SKM-1 treated with dmso at 0.1 percent for 144 hours (cell line): ENCODE measurements around the gene ASB9.
"Not testable (repeated sequence)": the region's sequence is repeated elsewhere in the genome, so short reads cannot be mapped to it uniquely, and the experiment has no call there.

Experiments
- DNase-seq: peaks from one replicate; lab custom pipeline; 2025; ENCODE audit not compliant: unreplicated experiment; lab: John Stamatoyannopoulos, UW

Gene ASB9

GRCh38 chrX:15242899-15243555, 26.9 kb downstream of the ASB9 start:
- DNase-seq, result peak; percentile 15

DNA sequence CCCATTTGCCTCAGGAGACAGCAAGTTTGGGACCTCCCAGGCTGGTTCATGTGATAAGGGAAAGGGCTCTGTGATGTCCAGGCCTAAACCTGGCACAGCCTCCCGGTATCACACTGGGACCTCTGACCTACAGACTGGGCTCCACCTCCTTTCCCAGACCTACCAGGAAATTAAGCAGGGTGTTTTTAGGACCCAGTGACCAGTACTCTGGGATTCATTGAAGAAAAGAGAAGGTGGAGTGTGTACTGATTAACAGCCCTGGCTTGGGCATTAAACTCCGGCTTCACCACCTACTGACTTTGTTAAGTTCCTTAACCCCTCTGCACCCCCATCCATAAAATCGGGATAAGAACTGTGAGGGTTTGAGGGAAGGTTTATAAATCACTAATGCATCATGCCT, 28.6 kb downstream of the ASB9 start:
- no peak for DNase-seq

DNA sequence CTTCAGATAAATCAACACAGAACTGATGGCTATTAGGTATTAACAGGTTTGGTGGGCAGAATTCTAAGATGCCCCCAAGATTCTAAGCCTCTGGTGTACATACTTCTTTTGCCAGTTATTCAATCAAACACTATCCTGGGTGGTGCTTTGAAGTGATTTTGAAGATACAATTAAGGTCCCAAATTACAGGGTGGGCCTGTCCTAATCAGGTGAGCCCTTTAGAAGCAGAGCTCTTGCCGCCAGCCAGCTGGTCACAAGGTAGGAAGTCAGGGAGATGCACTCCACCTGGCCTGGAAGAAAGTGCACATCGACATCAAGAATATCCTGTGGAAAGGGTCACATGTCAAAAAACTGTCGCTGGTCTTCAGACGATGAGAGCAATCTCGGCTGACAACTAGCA, 29.5 kb downstream of the ASB9 start:
- no peak for DNase-seq

GRCh38 chrX:15236146-15236545, 33.7 kb downstream of the ASB9 start:
- no peak for DNase-seq

DNA sequence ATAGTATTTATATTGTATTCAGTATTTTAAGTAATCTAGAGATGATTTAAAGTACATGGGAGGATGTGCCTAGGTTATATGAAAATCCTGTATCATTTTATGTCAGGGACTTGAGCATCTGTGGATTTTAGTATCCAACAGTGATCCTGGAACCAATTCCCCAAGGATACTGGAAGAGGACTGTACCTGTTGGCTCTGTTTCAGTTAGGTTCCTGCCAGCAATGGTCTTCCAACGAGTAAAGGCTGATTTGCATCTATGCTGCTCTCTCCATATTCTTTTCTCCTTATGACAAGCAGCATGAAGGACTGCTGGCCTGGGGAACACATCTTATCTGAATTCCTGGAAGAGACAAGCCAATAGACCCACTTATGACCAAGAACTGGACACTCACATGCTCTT, 34.9 kb downstream of the ASB9 start:
- no peak for DNase-seq

DNA sequence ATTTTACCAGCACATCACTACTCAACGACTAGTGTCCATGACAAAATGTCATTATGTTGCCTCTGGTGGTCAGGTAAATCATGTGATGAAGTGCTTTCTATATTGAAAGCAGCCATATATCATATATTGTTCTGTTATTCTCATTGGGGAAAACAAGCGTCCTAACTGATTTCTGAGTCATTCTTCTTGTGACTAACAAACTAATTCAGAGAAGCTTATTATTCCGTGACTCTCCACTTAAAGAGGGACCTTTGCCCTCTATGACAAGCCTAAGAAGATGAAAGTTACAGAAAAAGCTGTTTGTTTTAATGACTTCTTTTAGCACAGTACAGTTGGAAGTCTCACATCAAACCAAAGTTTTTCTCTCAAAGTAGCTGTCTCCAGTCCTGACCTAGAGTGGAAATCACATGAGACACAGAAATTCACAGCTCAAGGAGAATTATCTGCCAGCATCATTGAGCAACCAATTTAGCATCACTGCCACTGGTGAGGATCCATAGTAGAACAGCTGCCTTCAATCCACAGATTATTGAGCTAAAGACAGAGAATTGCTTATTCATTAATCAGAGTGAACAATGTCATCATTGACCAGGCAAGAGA, 36.4 kb downstream of the ASB9 start:
- no peak for DNase-seq

DNA sequence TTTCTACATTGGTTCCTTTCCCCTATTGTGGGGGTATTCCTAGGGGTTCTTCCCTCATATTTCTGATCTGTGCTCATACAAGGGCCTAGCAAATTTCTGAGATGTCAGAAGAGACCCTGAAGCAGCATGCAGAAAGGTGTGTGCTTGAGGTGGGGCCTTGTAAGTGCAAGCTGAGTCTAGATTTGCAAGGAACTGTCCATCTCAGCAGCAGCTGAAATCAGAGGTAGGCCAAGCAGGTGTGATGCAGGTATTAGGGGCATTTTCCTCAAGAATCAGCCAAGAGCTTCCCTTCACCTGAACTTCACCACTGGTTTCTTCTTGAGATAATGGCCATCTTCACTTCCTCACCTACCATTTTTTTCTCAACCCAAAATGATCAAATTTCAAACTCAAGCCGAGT, 45.1 kb downstream of the ASB9 start:
- DNase-seq, result no peak

DNA sequence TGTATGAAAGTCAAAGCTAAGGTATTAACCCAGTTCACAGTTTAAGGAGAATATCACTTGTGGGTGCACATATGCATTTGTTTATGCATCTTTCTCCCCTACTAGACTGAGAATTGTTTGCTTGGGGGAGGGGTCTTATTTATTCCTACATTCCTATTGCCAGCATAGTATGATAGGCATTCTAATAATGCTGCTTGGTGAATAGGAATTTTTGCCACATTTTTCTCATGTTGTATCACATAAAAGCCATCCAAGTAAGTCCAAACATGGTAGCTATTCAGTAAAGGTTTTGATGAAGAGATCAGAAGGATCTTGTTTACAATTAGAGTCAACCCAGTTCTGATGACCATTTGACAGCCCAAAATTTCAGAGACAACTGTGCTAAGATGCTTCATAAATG, 48.6 kb downstream of the ASB9 start:
- DNase-seq, result no peak

DNA sequence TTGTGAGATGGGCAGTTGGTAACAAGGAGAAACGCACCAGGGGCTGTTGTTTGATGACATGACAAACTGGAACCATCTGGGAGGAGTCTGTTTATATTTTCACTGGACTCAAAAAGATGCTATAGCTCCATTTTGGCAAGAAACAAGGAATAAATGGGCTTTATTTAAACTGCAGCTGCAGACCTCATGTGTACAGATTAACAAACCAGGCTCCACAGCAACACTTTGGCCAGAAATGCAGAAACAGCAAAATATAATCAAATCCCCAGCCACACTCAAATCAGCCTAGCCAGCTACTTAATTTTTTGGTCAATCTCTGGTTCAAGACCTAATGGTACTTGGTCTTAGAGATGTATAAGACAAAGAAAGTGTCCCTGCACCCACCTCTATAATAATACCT, 52.7 kb downstream of the ASB9 start:
- no peak for DNase-seq

DNA sequence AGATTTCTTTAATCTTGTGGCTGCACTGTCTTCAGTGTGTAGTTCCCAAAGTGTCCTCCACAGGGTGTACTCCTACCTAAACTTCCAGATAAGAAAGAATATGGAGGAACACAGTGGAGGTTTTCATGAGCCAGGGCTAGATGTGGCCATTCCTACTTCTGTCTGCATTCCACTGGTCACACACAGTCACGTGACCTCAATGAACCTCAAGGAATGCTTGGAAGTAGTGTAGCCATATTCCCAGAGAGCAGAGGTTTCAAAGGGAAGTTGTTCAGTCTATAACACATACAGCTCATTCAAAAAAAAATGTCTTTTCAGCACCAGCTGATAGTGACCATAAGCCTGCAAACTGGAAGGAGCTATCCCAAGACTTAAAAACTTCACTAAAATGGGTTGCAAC, 53.6 kb downstream of the ASB9 start:
- DNase-seq, result no peak

DNA sequence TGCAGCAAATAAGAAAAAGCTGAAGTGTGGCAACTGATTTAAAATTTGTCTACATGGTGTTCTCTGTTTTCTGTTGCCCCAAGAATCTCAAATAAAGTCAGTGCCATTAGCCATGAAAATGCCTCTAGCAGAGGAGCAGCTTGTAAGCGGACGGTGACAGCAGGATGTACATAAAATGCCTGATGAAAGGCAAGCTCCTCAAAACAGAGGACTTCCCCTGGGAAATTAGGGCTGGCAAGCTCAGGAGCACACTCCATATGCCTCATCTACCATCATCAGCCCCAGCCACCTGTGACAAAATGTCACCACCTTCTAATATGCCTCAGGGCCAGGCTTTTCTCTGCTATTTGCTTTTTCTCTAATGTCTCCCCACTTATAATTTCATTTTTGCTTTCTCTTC, 54.5 kb downstream of the ASB9 start:
- DNase-seq, result no peak

- DNase-seq, result no peak
Measured at GRCh38 chrX:15214588-15214987, 55.3 kb downstream of the ASB9 start.

DNA sequence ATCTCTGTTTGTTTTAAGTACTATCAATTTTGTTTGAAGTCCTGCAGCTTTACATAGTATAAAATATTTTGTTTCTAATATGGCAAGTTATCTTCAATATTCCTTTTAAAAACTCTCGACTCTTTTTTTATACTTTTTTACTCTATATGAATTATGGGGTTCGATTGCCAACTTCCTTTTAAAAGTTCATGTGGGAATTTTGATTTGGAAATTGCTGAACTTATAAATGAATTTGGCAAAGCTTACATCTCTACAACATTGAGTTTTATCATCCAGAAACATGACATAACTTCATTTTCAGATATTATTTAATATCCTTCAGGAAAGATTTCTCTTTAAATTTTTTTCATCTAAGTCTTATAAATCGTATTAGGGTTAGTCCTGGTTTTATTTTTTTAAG, 60.8 kb downstream of the ASB9 start:
- DNase-seq, result no peak

GRCh38 chrX:15207994-15208393, 61.9 kb downstream of the ASB9 start:
- no peak for DNase-seq

GRCh38 chrX:15207384-15207783, 62.5 kb downstream of the ASB9 start:
- no peak for DNase-seq

- DNase-seq, result no peak
Measured at GRCh38 chrX:15206306-15206705, 63.6 kb downstream of the ASB9 start.

DNA sequence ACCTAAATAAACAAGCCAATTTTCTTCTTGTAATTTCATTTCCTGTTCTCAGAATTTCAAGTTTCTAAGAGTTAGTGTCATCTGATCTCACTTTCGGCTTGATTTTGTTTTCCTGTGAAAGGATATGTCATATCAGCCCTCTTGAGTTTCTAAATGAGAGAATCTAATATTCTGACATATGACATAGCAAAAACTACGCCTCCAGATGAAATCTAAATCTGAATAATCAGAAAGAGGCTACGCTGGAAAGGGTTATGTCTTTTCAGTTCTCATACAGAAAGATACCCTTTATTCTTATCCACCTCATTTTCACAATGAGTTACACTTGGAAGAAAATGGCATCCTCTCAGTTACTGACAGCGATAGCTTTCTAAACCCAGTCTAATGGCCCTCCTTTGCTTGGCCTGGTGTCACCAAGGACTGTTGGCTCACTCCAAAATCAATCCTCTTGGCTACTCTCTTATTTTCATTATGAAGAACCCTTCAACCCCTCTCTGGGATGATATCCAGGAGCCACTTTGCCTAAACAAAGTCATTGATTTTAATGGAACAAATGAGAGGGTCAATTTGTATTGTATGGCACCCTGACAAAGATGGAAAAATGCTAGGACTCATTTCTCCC, 65.6 kb downstream of the ASB9 start:
- DNase-seq, result no peak

DNA sequence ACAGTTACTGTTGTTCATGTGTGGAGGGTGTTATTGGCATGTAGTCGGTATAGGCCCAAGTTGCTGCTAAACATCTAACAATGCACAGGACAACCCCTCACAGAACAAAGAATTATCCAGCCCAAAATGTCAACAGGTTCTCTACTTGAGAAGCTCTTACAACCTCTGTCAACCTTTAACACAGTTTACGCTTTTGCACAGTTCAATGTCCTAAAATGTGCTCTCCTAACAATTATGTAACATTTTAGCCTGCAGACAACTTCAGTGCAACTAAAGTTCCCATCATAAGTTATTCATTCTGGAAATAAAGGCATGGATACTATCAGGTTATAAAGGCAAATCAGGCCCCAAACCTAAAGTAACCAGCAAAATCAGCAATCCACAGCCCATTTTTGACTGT, 66.2 kb downstream of the ASB9 start:
- no peak for DNase-seq

GRCh38 chrX:15202454-15203177, 67.3 kb downstream of the ASB9 start:
- no peak for DNase-seq

DNA sequence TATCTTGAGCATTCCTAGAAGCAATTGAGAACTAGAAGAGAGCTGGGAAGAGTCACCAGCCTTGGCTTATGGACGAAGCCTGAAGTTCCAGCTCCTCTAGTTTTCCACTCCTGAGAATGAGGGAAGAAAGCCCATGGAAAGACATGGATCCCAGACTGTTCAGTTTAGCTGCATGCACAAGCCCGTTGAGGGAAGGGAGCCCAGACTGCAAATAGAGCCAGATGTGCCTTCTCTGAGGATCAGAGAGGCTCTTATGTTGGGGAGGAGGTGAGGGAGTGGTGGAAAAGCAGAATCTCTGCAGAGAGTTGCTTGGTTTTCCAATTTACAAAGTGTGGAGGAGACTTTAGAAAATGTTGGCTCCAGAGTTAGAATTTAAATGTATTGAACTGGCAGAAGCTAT, 69.0 kb downstream of the ASB9 start:
- no peak for DNase-seq

GRCh38 chrX:15198608-15199202, 71.2 kb downstream of the ASB9 start:
- DNase-seq, result not testable (repeated sequence)

DNA sequence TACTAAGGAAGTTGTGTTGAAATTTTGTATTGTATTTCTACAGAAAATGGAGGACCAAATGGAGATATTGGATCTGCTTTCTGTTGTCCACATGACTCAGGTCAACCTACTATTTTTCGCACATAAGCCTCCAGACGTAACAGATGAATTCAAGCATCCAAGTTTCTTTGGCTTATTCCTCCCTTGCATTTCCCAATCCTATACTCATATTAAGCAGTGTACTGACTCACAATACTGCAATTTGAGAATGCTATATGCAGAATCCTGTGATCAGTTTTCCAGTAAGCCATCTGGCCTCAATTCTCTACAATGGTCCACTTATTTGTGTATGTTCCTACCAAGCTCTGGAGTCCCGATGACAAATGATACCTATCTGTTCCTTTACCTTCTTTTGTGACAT, 75.7 kb downstream of the ASB9 start:
- DNase-seq, result no peak
